Stimulated activated CD8-positive, alpha-beta memory T cell treated with anti-CD3 and anti-CD28 coated beads, Interleukin-4, amount 100 ng/mL, for 1 hour (primary cell): Measurements from ENCODE around the gene TNS3.

ENCODE experiments used
- DNase-seq, 2 donors: peaks; one replicate each; pipeline ENCODE4 v3.0.0-alpha.2; 2020; ENCODE audit warnings: low read depth in 2 of 2, low spot score in 1 of 2

The TNS3 gene

DNA sequence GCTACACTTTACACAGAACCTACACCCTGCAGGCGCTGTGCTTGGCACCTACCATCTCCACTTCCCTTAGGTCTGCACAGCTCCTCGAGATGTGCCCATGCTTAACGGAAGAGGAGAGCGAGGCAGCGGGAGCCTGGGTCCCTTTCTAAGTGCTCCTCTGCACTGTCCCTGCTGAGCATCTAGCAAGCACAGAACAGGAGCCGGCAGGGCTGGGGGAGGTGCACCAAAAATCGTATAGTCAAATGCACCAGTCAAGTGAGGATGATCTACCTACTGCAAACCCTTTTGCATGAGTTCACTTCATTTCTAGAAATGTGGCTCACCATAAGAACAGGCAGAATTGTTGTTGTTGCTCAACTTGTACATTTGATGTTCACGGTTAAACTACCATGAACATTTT is 267.7 kb downstream of the TNS3 start:
- no peak for DNase-seq

DNA sequence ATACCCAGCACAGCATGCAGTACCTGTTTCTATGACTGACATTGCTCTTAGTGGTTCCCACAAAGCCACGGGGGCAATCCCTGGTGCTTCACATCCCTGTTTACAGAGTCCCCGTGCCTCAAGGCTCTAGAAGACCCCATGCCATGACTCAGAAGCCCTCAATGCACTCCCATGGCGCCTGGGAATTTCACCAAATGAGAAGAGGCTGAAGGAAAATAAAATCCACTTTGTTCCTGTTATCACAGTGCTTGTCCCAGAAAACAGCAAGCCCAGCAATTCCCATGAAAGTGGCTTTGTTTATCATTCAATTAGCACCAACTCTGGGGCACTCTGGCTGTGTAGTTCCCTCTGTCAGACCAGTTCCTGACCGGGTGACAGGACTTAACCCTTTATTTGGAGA is 268.3 kb downstream of the TNS3 start:
- DNase-seq, result no peak

DNA sequence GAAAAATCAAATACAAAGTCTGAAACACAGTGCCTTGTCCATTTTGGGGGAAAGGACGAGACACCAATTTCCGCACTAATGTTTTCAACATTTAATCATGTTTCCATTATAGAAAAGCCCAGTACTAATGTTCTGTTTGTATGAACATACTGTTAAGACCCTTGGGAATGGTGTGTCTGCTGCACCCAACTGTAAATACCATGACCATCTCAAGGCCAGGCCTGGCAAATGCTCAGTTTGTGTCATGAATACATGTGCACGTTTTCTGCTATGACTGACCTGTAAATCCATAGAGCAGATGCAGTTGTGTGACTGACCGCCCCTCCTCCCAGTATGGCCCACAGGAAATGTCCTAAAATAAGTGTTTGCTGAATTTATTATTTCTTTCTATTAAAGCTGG is 270.0 kb downstream of the TNS3 start:
- no peak for DNase-seq

DNA sequence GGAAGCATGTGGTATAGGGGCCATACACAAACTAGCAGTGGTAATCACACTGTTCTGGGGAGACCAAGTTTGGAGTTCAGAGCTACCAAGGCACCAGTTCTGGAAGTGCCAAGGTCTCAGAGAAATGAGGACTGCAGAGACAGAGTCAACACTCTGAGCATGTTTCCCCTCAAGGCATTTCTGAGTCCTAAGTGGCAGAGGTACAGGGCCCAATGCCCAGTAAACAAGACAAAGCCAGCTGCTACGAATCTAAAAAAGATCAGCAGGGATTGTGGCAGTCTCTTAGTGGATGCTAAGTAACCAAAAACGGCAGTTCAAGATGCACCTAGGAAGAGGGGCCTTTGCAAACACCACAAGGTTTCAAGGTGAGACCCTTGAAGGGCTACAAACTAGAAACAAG is 271.9 kb downstream of the TNS3 start:
- no peak for DNase-seq

DNA sequence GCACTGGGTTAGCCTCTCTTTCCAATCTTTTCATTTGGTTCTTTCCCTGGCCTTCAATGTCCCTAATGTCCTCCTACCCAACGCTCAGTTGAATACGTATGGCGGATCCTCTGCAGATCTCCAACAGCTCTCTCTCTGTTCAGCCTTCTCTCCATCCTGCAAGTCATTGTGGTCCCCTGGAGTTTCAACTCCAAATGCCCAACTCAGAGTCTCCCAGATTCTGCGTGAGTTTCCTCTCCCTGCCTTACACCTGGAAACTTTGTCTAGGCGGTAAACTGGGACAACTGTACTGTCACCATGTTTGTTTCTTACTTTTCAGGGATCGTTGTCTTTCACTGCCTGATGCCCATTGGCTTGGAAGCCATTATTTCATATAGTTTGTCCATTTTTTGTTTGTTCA is 273.1 kb downstream of the TNS3 start:
- no peak for DNase-seq

DNA sequence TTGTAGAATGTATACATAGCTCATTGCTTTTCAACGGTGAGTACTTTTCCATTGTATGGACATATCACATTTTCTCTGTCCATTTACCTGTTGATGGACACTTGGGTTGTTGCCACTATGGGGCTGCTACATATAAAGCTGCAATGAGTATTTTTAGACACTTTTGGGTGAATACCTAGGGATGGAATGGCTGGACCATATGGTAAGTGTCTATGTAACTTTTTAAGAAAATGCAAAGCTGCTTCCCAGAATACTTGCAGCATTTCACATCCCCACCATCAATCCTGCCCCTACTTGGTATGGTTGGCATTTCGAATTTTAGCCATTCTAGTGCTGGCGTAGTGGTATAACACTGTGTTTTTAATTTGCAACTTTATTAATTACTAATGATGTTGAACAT is 274.6 kb downstream of the TNS3 start:
- DNase-seq, result no peak

DNA sequence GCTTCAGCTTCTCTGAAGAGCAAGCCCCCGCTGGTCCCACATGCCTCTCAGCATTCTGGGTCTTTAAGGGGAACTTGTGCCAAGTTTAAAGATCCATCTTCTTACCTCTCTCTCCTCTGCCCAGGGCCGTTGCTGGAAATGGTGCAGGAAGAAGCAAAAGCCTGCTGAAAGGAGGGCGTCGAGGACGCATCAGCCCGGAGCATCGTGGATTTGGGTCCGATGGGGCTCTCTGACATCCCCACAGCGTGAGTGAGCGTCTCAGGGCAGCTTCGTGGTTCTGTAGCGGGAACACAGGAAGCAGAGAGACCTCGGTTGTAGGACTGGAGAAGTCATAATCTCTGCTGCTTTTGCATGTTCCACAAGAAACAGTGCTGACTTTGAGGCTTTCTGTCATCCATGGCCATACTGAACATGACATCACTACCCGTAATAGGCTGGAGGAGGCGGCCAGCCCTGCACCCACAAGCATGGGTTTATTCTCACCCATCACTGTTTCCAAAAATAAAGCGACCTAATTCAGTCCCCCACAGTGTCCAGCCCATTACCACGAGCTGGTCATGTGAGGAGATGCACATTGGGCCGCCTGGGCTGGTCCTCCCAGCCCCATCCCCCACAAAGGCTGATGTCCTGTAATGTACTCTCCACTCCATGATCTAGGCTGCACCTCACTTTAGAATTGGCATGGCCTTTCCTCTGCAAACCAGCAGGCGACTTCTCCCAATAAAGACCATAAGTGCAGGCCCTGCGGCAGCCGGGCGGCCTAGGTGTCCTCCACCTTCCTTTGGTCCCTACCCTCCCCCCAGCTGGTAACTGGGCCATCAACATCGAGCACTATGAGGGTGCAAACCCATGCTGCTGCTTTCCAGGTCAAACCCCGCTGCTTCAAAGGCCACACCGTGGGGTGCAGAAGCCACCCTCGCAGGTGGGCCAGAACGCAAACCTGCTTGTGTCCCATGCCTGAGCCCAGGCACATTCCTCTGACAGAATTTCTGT is 276.9 kb downstream of the TNS3 start:
- DNase-seq, result no peak

DNA sequence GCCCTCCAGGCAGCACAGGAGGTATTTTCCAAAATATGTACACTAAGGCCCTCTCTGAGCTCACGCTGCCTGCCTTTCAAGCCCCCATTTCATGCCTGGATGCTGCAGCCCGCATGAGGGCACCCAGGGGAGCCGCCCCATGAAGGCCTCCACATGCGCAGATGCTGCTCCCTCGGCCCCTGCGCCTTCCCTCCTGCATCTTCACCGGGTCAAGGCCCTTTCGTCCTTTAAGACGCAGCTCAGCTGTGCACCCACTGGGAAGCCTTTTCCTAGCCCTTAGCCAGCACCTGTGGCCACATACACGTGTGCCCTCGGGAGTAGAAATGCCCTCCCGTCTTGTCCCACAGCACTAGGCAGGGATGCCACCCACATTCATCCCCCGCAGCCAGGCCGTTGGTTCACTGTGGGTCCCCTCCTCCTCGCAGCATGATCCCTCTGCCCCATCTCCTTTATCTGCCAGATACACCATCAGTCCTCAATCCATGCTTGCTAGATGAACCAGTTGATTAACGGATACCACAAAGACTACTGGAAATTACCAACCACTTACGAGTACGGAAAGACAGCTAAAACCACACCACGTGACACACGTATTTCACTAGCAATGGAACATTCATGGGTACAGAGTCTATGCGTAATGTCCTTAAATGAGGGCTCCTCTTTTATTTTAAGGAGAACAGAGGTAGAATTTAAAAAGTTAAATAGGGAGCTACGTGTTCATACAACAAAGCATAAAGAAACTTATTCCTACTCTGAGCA is 278.0 kb downstream of the TNS3 start:
- DNase-seq, result no peak

DNA sequence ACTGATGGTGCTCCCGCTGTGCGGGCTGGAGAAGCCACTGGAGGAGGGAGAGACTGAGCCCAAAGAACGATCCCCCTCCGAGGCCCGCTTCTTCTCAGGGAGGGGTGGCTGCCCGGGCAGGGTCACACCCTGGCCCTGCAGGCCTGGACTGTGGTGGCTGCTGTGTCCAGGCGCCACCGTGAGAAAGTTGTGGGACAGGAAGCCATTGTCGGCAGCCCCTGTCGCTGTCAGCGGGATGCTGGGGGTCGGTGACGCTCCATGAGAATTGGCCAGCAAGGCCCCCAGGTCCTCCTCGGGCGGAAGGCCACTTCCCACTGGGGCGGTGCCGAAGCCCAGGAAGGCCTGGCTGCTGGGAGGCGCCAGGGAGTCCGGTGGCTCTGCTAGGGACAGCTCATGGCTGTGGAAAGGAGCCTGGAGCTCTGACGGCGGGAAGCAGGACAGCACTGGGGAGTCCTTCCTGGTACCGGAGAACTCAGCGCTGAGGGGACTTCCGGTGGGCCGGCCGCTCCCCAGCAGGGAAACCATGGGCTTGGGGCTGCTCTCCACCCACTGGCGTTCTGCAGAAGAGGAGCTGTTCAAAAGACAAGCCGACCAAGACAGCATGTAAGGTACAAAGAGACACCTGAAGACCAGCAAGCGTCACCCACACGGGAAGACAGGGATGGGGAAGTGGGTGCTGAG is 278.8 kb downstream of the TNS3 start:
- DNase-seq, result no peak

DNA sequence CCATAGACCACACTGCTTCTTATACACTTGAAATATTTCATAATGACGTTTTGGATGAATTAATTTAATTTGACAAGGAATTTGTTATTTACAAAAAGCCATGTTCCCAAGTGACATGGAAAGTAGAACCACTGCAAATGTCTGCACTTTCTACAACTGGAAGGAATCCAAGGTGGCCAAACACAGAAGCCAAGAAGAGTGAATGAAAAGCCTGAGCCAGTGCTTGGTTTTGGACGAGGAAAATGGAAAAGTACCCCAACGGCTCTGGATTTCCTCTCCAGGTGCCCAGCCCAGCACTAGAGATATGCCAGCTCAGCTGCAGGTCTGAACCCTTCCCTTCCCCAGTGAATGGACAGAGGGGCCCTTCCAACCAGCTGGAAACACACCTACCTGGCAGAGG is 279.4 kb downstream of the TNS3 start:
- no peak for DNase-seq

DNA sequence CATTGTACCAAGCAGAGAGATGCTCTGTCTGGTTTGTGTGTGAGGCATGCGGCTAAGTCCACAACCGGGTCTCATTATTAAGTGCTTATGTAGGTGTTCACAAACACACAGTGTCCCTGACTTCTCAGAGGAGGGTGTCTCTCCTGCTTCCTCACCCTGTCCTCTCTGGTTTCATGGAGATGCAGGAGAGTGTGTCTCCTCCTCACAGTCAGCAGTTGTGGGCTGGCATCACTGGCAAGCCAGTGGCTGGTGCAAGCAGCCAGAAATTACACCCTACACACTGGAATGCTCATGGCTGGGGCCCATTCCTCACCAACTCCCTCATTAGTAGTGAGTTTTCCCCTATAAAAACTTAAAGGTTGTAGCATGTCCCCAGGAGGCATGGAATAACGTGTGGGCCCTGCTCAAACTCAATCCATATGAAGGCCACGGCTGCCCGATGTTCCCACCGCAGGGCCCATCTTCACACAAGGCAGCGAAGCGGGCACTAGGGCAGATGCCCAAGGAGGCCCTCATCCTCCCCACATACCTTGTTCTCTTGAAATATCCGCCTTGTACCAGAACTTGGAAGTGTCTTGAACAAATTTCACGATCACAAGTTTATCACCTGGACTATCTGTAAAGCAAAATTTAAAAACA is 280.1 kb downstream of the TNS3 start:
- DNase-seq, result no peak

DNA sequence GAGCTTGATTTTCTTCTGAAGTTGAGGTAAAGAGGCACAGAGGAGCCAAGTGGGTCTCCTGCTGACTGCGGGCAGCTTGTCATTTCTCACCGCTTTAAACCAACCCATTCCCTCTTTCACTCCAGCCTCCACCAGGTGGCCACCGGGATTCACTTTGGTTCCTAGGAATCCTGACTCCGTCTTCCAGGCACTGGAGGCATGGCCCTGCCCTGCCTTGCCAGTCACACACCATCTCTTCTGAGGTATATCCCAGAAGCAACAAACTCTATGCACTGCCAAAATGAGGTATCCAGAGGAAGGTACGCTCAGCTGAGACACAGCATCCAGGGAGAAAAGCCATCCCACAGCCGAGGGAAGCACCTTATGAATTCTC is 280.8 kb downstream of the TNS3 start:
- DNase-seq, result no peak

DNA sequence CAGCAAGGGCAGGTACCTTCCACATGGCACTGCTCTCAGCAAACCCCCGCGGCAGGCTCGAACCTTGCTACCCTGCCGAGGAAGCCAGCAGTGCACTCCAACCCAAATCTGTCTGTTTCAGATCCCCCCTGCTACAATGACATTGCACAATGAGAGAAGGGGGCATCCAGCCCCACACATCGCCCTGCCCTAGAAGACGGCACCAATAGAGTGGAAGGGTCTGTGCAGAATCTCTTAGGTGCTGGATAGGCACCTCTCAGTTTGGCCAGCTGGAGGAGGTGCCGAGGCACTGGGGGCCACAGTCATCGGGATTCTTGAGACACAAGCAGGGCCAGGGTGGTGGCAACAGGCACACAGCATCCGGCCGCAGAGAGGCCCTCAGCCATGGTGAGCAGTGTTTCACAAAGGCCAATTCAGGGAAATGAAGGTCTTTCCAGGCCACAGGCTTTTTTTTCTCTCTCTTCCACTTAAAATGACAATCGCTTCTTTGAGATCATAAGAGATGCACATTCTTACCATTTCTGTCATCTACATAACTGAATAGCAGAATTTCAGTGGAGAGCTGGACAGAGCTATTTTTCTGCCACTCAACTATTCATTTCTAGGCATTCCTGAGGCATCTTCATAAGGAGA is 281.3 kb downstream of the TNS3 start:
- no peak for DNase-seq

DNA sequence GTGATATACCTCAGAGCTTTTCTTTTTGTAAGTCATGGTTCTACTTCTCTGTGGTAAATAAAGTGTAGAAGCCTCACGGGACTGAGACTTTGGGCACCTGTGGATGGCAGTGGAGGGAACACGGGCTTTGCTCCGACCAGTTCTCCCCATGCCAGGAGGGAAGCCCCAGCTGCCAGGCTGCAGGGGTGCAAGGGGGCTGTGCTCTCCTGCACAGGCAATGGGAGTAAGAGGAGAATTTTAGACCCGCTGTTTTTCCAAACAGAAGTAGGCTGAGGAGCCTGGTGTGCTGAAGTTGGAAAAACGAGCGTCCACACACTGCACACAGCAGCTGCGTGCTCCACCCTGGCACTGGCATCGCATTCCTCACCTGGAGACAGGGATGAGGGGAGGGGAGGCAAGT is 282.4 kb downstream of the TNS3 start:
- no peak for DNase-seq

DNA sequence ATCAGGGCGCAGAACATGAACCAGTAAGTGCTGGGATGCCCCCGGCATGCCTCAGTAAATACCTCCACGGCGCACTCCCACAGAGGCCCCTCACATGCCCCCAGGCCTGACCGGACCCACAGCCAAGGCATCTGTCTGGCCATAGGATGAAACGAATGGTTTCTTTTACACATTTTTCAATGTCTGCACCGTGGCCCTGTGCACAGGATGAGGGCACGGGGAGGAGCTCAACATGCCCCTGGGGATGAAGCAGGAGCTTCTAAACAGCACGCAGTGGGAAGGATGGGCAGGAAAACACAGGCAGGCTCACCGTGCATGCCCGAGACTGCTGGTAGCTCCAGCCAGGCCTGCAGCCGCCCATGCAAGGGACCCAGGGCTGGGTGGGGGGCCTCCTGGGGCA is 283.3 kb downstream of the TNS3 start:
- DNase-seq, result no peak

DNA sequence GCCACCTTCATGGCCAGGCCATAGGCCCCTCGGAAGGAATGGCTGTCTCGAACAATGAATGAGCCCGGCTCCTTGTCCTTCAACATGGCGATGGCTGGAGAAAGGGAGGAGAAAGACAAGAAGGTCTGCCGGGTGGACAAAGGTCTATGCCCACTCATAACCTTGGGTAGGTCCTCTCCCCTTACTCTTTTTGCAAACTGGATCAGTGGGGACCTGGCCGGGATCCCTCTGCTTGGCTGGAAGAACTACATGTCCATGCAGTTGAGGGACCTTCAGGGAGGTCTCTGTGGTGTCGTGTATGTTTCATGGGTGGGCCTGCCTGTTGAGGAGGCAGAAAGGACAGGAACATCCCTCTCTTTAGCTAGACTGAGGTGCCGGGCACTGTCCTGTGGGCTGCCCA is 284.8 kb downstream of the TNS3 start:
- DNase-seq, result no peak

DNA sequence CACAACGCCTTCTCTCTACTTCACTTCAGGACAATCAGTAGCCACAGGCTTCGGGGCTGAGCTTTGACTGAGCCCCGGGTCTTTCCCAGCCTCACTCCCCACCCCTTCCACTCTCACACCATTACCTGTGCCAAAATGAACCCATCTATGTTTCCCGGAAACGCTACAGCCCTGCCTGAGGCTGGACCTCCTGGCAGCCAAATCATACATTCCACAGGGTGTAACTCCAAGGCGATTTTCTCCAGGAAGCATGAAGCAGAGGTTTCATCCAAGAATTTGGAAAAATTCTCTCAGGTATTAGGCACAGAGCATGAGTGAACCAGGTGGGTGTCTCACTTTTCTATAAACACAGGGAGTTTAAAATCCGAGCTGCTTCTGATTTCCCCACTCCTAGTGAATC is 286.3 kb downstream of the TNS3 start:
- DNase-seq, result no peak

DNA sequence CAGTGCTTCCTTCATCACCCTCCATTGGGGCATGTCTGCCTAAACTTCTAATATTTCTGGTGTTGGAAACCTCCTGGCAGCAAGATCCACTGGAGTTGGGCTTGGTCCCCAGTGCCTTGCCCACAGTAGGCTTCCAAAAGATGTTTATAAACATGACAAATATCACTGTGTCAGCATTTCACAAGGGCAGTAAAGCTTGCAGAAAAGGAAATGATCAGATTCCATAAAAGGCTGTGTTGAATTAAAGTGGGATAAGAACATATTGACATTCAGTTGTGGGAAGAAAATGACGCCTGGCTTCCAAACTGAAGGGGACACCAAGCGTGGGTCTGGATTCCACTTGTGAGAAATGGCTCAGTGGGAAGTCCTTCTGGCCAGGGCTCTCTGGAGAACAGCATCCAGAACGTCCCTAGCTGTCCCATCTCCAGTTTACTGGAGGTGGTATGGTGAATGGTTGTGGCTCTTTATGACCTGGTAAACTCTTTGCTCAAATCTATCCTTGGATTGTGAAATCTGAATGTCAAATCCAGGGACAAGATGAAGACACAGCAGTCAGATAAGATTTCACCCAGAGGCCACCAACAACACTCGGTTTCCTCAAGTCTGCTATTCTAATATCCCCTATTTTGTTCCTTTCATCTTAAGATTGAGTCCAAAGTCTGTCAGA is 287.2 kb downstream of the TNS3 start:
- no peak for DNase-seq

DNA sequence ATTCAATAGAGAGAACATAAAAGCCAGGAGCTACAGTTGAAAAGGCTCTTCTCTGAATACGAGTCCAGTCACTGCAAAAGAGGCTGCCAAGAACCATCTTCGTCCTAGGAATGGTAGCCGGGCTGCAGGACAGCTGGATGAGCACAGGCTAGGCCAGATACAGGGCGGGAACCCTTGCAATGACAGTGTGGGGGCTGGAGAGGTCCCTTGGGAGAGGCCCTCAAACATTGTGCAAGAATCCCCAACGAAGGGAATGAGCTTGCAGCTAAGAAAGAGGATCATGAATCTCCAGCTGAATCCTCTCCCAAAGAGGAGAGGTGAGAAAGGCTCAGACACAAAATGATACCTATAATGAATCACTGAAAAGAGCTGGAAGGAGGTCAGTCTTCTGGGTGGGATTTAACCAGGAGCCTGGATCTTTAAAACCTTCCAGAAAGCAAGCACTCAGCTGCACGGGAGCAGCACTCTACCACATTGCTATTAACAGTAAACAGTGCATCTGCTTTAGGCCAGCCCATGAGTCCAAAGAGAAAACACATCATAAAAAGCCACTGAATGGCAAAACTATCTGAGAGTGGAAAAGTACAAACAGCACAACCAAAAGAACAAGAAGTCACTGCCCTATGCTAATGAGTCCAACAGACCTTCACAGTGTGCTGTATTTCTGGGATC is 287.9 kb downstream of the TNS3 start:
- DNase-seq, result no peak

DNA sequence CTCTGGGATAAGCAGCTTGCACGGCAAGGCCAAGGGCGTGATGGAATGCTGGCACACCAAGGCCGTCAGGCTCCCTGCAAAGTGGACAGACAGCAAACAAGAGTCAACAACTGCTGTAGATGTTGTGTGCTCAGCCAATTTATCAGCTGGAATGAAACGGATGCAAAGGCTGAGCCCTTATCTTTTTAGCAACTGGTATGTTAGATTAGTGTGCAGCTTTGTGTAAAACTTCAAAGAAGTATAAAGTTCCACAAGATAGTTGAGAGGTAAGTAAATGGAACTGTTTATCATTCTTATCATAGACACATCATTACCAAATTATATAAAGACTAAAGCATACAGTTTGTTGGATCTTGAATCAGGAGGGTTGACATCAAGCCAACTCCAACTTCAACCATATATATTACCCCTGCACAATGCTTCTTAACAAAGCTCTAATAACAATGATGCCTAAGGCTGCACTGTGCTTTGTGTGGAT is 289.0 kb downstream of the TNS3 start:
- no peak for DNase-seq
